ENCODE data around the gene SNIP1. TPM values are rescaled to one million over a fixed set of nuclear protein-coding genes. Genes with fewer than 3 reads are reported as not detected.

SNIP1 gene
- polyA plus RNA-seq, 1 donor from 2014 or later: 9.5 TPM

DNA sequence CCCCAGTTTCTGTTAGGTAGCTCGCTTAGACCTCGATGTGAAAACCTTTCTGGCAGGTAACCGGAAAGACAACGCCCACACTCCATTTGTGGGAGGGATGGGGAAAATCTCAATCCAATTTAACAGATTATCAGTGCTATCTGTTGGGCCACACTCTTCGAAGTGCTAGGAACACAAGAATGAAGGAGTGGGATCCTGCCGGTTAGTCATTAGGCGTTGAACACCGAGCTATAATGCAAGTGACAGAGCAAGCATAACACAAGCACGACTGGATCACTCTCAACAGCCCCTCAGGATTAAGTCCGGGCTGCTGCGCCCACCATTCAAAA lies 531 bp downstream of the SNIP1 start:
- Histone ChIP-seq H3K9ac (ENCODE audit: low read length) (peak overlapping the region; percentile 89), H3K4me2 (ENCODE audit: low read length) (peak overlapping the region; percentile 72), H3K9me2 (ENCODE audit: insufficient read depth, low read length) (no peaks in the 10 kb centered on the region), H3F3A (ENCODE audit: insufficient read depth, low read length, poor library complexity, severe bottlenecking) (no peaks in the 10 kb centered on the region), H3K4me3 (ENCODE audit: low read length) (peak overlapping the region; percentile 78), H4K20me1 (ENCODE audit: insufficient read depth) (no peaks in the 10 kb centered on the region), H3K27me3 (ENCODE audit: insufficient read depth, low read depth, low read length) (no peaks in the 10 kb centered on the region), H3K36me3 (ENCODE audit: insufficient read depth, low read length) (no peaks in the 10 kb centered on the region), H2AFZ (ENCODE audit: low read depth, low read length) (peak overlapping the region; percentile 67), H3K27ac (ENCODE audit: low read length) (peak overlapping the region; percentile 84), H3K9me3 (ENCODE audit: low read length) (no peaks in the 10 kb centered on the region), H3K79me2 (replicated peaks; ENCODE audit: insufficient read depth, low read length) (peaks cover 35% of the 10 kb centered on the region)
- TF ChIP-seq, protein P1, sequence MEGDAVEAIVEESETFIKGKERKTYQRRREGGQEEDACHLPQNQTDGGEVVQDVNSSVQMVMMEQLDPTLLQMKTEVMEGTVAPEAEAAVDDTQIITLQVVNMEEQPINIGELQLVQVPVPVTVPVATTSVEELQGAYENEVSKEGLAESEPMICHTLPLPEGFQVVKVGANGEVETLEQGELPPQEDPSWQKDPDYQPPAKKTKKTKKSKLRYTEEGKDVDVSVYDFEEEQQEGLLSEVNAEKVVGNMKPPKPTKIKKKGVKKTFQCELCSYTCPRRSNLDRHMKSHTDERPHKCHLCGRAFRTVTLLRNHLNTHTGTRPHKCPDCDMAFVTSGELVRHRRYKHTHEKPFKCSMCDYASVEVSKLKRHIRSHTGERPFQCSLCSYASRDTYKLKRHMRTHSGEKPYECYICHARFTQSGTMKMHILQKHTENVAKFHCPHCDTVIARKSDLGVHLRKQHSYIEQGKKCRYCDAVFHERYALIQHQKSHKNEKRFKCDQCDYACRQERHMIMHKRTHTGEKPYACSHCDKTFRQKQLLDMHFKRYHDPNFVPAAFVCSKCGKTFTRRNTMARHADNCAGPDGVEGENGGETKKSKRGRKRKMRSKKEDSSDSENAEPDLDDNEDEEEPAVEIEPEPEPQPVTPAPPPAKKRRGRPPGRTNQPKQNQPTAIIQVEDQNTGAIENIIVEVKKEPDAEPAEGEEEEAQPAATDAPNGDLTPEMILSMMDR (IDR thresholded peaks at IDR 0.05; ENCODE audit: poor library complexity, severe bottlenecking): no peak
- TF ChIP-seq EP300 (conservative IDR thresholded peaks at IDR 0.05; ENCODE audit: poor library complexity, severe bottlenecking): no peak
- TF ChIP-seq MXI1 (conservative IDR thresholded peaks at IDR 0.05; ENCODE audit: poor library complexity, severe bottlenecking): no peak
- no peak for TF ChIP-seq TAF1 (IDR thresholded peaks at IDR 0.05; ENCODE audit: low read depth)
- TF ChIP-seq EZH2 (IDR thresholded peaks at IDR 0.05; ENCODE audit: borderline replicate concordance, insufficient read depth, low read length, poor library complexity, severe bottlenecking): no peak
- no peak for TF ChIP-seq POLR2AphosphoS5 (IDR thresholded peaks at IDR 0.05)
- TF ChIP-seq SMC3 (conservative IDR thresholded peaks at IDR 0.05; ENCODE audit: poor library complexity): no peak
- no peak for TF ChIP-seq RAD21 (conservative IDR thresholded peaks at IDR 0.05)
- TF ChIP-seq, protein P2, sequence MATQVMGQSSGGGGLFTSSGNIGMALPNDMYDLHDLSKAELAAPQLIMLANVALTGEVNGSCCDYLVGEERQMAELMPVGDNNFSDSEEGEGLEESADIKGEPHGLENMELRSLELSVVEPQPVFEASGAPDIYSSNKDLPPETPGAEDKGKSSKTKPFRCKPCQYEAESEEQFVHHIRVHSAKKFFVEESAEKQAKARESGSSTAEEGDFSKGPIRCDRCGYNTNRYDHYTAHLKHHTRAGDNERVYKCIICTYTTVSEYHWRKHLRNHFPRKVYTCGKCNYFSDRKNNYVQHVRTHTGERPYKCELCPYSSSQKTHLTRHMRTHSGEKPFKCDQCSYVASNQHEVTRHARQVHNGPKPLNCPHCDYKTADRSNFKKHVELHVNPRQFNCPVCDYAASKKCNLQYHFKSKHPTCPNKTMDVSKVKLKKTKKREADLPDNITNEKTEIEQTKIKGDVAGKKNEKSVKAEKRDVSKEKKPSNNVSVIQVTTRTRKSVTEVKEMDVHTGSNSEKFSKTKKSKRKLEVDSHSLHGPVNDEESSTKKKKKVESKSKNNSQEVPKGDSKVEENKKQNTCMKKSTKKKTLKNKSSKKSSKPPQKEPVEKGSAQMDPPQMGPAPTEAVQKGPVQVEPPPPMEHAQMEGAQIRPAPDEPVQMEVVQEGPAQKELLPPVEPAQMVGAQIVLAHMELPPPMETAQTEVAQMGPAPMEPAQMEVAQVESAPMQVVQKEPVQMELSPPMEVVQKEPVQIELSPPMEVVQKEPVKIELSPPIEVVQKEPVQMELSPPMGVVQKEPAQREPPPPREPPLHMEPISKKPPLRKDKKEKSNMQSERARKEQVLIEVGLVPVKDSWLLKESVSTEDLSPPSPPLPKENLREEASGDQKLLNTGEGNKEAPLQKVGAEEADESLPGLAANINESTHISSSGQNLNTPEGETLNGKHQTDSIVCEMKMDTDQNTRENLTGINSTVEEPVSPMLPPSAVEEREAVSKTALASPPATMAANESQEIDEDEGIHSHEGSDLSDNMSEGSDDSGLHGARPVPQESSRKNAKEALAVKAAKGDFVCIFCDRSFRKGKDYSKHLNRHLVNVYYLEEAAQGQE (IDR thresholded peaks at IDR 0.05; ENCODE audit: borderline replicate concordance): no peak

DNA sequence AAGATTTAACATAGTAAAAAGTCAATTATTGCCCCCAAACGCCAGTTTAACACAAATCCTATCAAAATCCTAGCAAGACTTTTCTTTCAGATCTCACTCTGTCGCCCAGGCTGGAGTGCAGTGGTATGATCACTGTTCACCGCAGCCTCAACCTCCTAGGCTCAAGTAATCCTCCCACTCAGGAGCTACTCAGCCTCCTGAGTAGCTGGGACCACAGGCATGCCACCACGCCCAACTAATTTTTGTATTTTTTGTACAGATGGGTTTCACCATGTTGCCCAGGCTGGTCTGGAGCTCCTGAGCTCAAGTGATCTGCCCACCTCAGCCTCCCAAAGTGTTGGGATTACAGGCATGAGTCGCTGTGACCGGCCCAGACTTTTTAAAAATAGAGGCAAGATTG lies 4.8 kb downstream of the SNIP1 start:
- H3K9me3 ChIP-seq (ENCODE audit: low read length): no peaks in the 10 kb centered on the region
- peaks cover 23% of the 10 kb centered on the region for H3K79me2 ChIP-seq (replicated peaks; ENCODE audit: insufficient read depth, low read length)
- TF ChIP-seq POLR2AphosphoS5 (IDR thresholded peaks at IDR 0.05): no peak
- TF ChIP-seq MXI1 (conservative IDR thresholded peaks at IDR 0.05; ENCODE audit: poor library complexity, severe bottlenecking): no peak
- TF ChIP-seq, protein P1 (IDR thresholded peaks at IDR 0.05; ENCODE audit: poor library complexity, severe bottlenecking): no peak
- no peak for TF ChIP-seq EZH2 (IDR thresholded peaks at IDR 0.05; ENCODE audit: borderline replicate concordance, insufficient read depth, low read length, poor library complexity, severe bottlenecking)
- TF ChIP-seq, protein P2 (IDR thresholded peaks at IDR 0.05; ENCODE audit: borderline replicate concordance): no peak
- TF ChIP-seq SMC3 (conservative IDR thresholded peaks at IDR 0.05; ENCODE audit: poor library complexity): no peak
- TF ChIP-seq EP300 (conservative IDR thresholded peaks at IDR 0.05; ENCODE audit: poor library complexity, severe bottlenecking): no peak
- TF ChIP-seq TAF1 (IDR thresholded peaks at IDR 0.05; ENCODE audit: low read depth): no peak
- no peak for TF ChIP-seq RAD21 (conservative IDR thresholded peaks at IDR 0.05)
- H3K4me2 ChIP-seq (ENCODE audit: low read length): no peak overlapping the region
- no peaks in the 10 kb centered on the region for H3F3A ChIP-seq (ENCODE audit: insufficient read depth, low read length, poor library complexity, severe bottlenecking)
- H3K36me3 ChIP-seq (ENCODE audit: insufficient read depth, low read length): no peaks in the 10 kb centered on the region
- H3K27me3 ChIP-seq (ENCODE audit: insufficient read depth, low read depth, low read length): no peaks in the 10 kb centered on the region
- H3K9me2 ChIP-seq (ENCODE audit: insufficient read depth, low read length): no peaks in the 10 kb centered on the region
- no peaks in the 10 kb centered on the region for H4K20me1 ChIP-seq (ENCODE audit: insufficient read depth)
- H2AFZ ChIP-seq (ENCODE audit: low read depth, low read length): no peak overlapping the region
- H3K9ac ChIP-seq (ENCODE audit: low read length): no peak overlapping the region
- no peak overlapping the region for H3K4me3 ChIP-seq (ENCODE audit: low read length)
- no peak overlapping the region for H3K27ac ChIP-seq (ENCODE audit: low read length)

Data from neural cell (in vitro differentiated cells).